Transverse colon (tissue), 4 donors: ENCODE data around the gene LECT2.

Experiments used
- EP300 ChIP-seq: sonication (generic); formaldehyde crosslinking; IDR thresholded peaks from one replicate; pipeline ENCODE4 v1.6.1; 2017; ENCODE audit warnings: antibody characterized with exemption, low read depth
- POLR2A ChIP-seq: fragments of 450-650 bp; IDR thresholded peaks from one replicate; pipeline ENCODE4 v1.6.1; 2016; ENCODE audit warnings: antibody characterized with exemption, mild to moderate bottlenecking, moderate library complexity
- POLR2AphosphoS5 ChIP-seq, 3 donors: sonication (generic); formaldehyde crosslinking; IDR thresholded peaks; one replicate each; pipeline ENCODE4 v1.6.1; 2016; ENCODE audit warnings: antibody characterized with exemption in 3 of 3
- TF ChIP-seq, protein P1 (sequence below), 5 experiments: fragments of 200-600 bp in 3 of 5; fragments of 450-650 bp in 2 of 5; sonication (generic) in 3 of 5; IDR thresholded peaks; 1 replicate in 2 of 5; 2 replicates in 3 of 5; pipeline ENCODE4 v1.5.1; 2016 to 2017; ENCODE audit warnings: antibody characterized with exemption in 5 of 5, inconsistent platforms in 3 of 5, mild to moderate bottlenecking in 2 of 5, moderate library complexity in 1 of 5

DNA sequence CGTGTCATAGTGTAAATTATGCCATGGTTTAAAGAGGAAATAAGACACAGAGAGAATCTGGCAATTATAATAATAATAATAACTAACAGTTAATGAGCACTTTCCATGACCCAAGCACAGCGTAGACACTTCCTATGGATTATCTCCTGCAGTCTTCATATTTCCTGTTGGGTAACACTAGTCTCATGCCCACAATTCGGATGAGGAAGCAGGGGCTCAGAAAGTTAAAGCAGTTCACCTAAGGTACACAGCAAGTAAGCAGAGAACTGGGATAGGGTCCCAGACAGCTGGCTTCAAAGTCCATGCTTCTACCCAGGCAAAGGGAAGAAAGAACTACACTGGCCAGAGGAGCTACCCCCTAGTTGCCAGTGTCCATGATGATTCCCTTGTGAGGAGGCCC lies 46.1 kb upstream of the LECT2 start:
- TF ChIP-seq, protein P1, sequence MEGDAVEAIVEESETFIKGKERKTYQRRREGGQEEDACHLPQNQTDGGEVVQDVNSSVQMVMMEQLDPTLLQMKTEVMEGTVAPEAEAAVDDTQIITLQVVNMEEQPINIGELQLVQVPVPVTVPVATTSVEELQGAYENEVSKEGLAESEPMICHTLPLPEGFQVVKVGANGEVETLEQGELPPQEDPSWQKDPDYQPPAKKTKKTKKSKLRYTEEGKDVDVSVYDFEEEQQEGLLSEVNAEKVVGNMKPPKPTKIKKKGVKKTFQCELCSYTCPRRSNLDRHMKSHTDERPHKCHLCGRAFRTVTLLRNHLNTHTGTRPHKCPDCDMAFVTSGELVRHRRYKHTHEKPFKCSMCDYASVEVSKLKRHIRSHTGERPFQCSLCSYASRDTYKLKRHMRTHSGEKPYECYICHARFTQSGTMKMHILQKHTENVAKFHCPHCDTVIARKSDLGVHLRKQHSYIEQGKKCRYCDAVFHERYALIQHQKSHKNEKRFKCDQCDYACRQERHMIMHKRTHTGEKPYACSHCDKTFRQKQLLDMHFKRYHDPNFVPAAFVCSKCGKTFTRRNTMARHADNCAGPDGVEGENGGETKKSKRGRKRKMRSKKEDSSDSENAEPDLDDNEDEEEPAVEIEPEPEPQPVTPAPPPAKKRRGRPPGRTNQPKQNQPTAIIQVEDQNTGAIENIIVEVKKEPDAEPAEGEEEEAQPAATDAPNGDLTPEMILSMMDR (IDR thresholded peaks at IDR 0.05), result no peak
- no peak for TF ChIP-seq POLR2A
- no peak for TF ChIP-seq POLR2AphosphoS5 (IDR thresholded peaks at IDR 0.05)
- no peak for TF ChIP-seq EP300
